ENCODE data around the gene TTC12.
A peak's percentile ranks its signal among the peaks of the same experiment; 100 is the strongest.

The TTC12 gene

DNA sequence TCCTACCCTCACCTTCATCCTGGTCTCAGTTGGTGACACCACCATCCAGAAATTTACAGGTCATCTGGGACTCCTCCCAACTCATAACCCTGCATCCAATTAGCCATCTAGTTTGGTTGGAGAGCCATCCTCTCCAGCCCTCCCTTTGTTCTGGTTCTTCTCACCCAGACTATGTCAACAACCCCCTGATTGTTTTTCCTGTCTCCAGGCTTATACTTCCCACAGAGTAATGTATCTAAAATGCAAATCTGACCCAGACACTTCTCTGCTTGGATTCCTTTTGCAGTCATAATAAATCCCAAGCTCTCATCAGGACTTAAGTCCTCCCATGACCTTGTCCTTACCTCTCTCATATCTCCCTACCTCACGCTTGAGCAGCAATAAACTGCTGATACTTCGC is 3.0 kb downstream of the TTC12 start:
- DNase-seq (ENCODE audit: insufficient read length, low spot score) (no peak), FAIRE-seq (peak; percentile 44)

DNA sequence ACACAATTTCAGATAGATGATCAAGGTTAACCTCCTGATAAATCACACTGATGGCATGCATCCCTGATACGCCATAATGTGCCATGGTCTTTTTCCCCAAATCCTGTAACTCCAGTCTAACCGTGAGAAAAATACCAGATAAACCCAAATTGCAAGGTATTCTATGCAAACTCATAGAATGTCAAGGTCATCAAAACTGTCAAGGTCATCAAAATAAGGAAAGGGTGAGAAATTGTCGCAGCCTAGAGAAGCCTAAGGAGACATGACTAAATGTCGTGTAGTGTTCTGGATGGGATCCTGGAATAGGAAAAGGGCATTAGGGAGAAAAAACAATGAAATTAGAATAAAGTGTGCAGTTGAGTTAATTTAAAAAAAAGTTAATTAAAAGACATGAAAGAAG is 4.7 kb downstream of the TTC12 start:
- DNase-seq (ENCODE audit: insufficient read length, low spot score) = no peak
- FAIRE-seq = no peak

DNA sequence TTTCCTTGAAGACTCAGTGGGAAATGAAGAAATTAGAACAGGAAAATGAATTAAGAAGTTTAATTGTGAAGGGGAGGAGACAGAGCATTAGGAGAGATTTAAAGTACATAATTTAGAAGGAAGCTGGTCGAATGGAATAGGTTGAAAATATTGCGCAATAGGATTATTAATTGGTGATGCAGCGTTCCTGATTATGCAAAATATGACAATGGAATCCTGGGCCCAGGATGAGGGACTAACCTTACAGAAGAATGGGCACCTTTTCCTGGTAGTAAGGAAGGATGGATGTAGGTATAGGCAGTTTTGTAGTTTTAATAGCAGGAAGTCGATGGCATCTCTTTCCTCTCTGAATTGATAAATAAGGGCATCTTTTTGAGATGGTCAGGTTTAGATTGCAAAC is 7.8 kb downstream of the TTC12 start:
- FAIRE-seq (no peak), DNase-seq (ENCODE audit: insufficient read length, low spot score) (no peak)

DNA sequence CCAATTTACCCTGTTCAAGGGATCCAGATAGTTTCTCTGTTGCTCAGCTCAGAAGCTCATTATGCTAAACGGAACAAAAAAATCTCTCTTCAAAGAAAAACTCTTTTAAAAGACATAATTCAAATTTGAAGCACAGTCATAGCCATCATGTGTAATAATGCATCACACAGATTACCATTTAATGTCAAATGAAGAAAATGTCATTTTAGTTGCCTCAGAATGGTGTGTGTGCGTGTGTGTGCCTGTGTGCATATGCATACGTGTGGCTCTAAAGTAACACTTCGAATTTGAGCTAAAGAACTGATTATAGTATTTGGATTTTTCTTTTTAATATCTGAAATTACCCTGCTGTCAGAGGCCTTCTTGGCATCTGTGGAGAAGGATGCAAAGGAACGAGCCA is 9.9 kb downstream of the TTC12 start:
- FAIRE-seq = no peak
- DNase-seq (ENCODE audit: insufficient read length, low spot score) = no peak

DNA sequence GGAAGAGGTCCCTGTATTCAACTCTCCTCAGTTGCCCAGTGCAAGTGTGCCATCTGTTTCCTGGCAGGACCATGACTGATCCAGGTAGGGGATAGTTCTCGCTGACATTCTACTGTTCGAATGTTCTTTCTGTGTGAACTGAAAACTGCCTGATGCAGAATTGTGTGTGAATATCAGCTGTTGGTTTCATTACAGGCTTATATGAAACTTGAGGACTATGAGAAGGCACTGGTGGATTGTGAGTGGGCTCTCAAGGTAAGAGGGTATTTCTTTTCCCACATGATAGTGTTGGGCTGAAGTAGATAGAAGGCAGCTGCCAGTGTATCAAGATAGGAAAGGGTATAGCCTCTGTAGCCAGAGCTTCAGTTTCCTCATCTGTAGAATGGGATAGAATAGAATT is 15.3 kb downstream of the TTC12 start:
- DNase-seq (ENCODE audit: insufficient read length, low spot score) = no peak
- FAIRE-seq = no peak

DNA sequence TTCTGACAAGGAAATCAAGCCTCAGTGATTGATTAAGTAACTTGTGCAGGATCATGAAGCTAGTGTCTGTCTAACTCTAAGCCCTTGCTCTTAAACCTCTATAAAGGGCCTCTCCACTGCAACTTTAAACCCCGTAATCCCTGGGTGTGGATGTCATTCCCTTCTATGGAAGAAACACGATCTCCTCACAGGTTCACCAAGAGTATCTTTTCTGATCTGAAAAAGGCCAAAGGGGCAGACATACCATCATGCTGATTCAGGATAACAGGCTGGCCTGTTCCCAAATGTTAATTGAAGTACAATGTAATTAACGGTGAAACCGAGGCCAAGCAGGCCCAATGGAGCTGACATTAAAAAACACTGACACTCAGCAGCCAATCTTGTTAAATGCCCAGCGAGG is 17.1 kb downstream of the TTC12 start:
- FAIRE-seq (no peak), DNase-seq (ENCODE audit: insufficient read length, low spot score) (no peak)

DNA sequence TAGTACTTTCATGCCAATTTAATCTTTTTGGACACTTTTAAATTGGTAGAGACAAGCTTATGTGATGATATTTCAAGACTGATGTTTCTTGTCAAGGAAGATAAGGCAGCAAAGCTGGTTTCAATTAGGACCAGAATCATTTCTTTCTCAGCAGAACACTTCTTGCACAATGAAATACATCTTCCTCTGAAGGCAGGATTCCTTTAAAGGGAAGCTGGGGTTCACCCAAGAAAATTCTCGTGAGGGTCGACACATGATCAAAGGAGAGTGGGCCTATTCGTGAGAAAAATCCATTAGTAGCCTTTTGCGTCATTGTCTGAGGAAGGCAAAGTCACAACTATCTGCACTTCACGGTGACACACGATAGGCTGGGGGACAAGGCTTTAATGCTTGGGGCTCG is 17.6 kb downstream of the TTC12 start:
- no peak for FAIRE-seq

DNA sequence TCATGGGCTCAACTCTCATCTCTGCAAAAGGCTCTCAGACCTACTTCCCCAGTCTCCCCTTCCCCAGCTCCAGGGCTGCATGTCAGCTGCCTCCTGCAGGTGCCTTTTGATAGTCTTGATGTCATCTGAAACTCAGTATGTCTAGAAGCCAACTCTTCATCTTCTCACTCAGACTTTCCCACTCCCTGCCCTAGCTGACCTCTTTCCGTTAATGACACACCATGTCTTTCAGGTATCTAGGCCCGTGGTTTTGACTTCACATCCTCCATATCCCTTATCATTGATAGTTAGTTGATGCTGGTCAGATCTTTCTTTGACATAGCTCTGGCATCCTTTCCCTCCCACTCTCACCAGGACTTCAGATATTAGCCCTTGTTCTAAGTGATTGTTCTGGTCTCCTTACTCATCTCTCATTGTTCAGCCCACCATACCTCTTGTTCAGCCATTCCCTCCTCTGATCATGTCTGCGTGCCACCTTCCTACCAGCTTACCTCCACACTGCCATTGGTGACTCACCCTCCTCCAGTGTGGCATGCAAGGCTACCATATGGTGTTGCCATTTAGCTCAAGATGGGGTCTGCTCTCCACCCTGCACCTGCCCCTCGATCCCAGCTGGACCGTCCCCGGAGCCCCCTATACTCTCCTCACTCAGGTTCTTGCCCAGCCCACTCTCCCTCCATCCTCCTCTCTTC is 18.4 kb downstream of the TTC12 start:
- FAIRE-seq = peak; percentile 78
- DNase-seq (ENCODE audit: insufficient read length, low spot score) = no peak

More for the DNA sequence above, 17.6 kb downstream of the TTC12 start:
- DNase-seq (ENCODE audit: insufficient read length, low spot score) = no peak

DNA sequence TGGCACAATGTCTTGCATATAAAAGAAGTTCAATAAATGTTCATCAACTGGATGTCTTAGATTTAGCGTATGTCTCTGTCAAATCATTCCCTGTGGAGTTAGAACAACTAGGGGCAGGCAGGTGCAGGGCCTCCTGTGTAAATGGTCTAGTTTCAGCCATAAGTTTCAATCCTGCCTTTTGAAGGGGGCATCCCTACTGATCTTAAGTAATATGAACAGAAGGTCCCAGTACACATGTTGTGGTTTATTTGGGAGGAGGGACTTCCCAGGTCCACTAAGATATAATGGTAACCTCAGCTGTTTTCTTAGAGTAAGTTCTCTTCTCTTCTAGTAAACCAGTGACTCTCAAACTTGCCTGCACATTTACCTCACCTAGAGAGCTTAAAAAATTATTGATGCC is 19.8 kb downstream of the TTC12 start:
- no peak for FAIRE-seq
- DNase-seq (ENCODE audit: insufficient read length, low spot score) = no peak

DNA sequence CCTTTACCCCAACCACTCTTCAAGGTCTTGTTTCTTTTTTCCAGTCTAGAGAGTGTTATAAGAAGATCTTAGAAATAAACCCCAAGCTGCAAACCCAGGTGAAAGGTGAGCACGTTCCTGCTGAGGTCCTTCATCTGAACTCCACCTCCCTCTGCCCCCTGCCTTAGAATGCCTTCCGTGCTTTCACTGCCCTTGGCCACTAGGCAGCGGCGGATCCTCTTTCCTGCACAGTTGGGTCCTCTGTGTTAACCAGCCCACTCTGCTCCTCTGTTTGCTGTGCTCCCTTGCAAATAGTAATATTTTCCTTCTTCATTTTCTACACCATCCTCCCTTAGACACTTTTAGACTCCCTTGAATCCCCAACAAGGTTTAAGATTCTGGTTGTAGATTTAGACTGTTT is 24.3 kb downstream of the TTC12 start:
- DNase-seq (ENCODE audit: insufficient read length, low spot score) (no peak), FAIRE-seq (no peak)

DNA sequence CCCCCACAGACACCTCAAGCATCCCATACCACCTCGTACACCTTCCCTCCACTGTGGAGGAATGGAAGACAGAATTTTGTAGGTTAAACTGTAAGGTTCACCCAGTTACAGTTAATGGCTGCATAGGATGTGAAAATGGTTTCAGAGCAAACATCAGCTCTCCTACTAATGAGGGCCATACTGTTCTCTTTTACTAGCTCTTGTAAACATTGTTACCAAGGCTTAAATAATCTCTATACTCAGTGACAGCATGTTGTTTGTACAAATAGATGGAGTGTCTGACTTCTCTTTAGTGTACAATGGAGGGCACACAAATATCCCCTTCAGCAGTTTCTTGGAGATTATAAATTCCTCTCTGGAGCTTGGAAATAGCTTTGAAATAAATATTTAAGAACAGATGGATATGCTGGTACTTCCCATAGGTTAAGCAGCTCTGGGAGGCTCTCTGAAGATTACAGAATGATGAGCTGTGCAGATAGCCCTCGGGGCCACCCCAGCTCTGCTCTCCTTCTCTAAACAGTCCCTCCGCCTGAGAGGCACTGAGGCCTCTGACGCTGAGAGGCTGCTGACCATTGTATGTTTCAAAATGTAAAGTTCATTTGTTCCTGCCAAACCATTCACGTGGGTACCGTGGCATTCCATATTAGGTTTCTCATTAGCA is 25.7 kb downstream of the TTC12 start:
- FAIRE-seq = no peak
- DNase-seq (ENCODE audit: insufficient read length, low spot score) = no peak

DNA sequence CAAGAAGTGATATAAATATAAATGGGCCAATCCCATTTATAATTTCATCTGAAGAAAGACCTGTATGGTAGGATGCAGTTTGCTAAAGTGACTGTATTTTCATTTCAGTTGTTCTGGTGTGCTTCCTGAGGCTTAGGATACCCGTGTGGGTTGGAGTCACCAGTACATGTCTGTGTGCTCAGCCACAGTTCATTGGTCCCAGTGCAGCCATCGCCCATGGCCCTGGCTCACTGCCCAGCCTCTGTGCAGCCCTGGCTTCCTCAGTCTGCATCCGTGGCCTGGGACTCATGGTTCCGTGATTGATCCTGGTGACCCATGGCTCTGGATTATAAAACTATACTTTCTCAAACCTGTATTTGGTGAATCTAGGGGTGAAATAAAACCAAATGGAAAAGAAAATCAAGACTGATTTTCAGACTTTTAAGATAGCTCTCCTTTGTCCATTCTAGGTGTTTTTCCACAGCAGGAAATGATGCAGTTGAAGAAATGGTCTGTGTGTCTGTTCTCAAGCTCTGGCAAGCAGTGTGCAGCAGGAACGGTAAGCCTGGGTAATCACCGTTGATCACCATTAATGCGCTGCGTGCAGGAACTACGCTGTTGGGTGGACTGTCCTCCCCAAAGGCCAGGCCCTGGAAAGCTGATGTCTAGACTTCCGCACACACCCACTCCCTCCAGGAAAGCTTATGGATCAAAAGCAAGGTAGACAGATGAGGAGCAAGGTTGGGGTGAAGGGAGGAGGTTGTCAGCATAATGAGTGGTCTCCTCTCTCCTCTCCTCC is 27.2 kb downstream of the TTC12 start:
- FAIRE-seq (no peak), DNase-seq (ENCODE audit: insufficient read length, low spot score) (no peak)

DNA sequence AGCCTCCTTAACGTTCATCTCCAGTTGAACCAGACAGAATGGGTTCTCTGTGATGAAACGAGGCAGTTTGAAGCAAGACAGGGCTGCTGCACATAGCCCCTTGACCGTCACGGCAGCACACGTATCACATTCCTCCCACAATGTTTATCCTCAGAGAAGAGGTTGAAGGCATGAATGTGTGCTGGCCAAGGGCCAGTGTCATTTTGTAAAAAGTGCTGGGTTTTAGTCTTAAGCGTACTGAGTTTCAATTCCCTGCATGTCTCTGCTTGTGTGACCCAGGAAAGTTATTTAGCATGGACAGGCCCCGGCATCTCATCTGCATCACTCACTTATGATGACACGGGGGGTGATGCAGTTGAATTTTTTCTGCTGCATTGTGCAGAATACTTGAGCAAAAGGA is 31.6 kb downstream of the TTC12 start:
- DNase-seq (ENCODE audit: insufficient read length, low spot score) (no peak), FAIRE-seq (no peak)

DNA sequence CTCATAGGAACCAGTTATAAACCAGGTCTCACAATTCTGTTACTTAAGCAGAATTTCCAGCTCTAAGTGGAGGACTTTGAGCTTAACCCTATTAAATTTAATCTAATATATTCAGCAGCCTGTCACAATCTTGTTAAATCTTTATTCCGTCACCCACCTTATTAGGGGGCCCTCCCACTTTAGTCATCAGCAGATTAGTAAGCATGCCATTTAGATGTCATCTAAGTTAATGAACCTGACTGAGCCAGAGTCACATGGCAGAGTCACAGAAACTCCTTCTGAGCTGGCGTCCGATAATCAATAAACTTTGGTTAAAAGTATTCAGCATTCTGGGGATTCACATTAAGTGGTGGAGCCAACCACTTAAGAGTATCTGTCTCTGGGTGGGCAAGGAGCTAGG is 35.1 kb downstream of the TTC12 start:
- no peak for DNase-seq (ENCODE audit: insufficient read length, low spot score)
- FAIRE-seq = no peak

DNA sequence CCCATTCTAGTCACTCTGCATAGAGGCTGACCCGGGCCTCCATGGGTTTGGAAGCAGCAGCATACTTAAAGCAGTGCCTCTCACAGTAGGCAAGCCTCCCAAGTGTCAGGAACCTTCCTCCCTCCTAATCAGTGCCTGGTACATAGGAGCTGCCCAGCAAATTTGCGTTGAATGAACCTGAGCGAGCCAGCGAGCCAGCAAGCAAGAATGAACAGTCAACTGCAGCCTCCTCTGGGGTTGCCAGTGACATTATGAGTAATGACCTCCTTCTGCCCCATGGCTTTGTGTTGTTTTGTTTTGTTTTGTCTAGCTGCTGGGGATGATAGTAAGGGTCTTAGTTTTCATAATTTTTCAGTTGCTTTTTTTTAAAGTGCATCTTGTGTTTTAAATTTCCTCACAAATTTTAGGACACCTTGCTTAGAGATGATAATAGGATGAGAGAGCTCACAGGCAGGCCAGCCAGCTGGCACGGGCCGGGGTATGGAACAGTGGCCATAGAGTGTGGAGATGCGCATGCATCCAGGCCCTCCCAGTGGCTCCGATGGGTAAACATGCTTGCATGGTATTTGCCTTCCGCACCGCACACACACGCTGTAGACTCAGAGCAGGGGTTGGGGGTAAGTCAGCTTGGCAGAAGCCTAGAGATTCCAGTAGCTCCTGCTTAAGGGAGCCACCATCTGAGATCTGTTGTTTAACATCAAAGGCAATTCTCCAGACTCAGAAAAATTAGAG is 36.1 kb downstream of the TTC12 start:
- FAIRE-seq (no peak), DNase-seq (ENCODE audit: insufficient read length, low spot score) (no peak)

DNA sequence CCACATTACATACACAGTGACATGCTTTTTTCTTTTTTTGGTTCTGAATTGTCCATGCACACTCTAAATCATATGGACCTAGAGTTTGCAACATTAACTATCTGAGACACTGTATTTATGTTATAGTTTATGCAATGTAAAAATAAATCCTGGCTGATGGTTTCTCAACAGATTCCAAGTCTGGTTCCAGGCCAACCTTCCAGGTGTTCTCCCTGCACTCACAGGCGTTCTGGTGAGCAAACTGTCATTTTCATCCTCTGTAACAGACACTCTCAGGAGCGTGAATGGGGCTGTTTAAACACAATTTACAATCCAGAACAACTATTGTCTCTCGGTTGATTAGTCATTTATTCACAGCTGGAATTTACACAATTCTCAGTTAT is 36.7 kb downstream of the TTC12 start:
- FAIRE-seq (no peak), DNase-seq (ENCODE audit: insufficient read length, low spot score) (no peak)

DNA sequence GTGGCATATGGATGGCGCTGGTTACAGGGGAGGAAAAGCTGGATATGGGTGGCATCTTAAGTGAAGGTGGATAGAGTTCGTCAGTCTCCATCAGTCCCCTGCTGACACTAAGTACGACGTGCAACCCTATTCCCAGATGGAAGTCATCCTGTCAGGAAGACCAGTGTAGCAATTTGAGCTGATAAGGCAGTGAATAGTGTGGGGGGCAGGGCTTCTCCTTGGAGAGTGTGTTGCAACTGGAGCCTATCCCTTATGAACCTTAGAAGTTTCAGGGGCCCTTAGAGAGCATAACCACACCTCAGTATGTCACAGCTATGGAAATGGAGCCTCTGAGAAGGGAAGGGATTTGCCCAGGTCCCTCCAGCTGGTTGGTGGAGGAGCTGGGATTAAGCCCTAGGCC is 37.1 kb downstream of the TTC12 start:
- DNase-seq (ENCODE audit: insufficient read length, low spot score) (no peak), FAIRE-seq (no peak)

DNA sequence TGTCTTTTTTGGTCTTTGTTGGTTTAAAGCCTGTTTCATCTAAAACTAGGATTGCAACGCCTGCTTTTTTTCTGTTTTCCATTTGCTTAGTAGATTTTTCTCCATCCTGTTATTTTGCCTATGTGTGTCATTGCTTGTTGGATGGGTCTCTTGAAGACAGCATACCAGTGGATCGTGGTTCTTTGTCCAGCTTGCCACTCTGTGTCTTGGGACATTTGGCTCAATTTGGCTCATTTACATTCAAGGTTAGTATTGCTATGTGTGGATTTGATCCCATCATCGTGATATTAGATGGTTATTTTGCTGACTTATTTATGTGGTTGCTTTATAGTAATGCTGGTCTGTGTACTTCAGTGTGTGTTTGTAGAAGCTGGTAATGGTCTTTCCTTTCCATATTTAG is 41.8 kb downstream of the TTC12 start:
- DNase-seq (ENCODE audit: insufficient read length, low spot score) (no peak), FAIRE-seq (no peak)

DNA sequence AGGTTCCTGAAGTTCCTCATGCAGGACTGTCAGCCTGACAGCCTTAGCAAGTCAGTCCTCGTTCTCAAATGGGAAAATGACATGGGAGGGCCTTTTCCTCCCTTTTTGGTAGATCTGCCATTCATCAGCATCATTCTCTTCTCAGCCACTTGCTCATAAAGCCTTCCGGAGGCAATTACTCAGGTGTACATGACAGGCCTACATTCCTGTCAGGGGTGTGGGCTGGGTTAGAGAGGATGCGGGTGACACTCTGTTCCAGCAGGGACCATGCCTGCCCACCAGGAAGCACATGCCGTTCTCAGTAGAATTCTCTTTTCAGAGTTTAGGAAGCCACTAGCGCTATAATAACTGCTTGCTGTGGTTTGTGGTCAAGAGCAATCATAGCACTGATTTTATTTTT is 49.0 kb downstream of the TTC12 start:
- FAIRE-seq (no peak), DNase-seq (ENCODE audit: insufficient read length, low spot score) (no peak)

DNA sequence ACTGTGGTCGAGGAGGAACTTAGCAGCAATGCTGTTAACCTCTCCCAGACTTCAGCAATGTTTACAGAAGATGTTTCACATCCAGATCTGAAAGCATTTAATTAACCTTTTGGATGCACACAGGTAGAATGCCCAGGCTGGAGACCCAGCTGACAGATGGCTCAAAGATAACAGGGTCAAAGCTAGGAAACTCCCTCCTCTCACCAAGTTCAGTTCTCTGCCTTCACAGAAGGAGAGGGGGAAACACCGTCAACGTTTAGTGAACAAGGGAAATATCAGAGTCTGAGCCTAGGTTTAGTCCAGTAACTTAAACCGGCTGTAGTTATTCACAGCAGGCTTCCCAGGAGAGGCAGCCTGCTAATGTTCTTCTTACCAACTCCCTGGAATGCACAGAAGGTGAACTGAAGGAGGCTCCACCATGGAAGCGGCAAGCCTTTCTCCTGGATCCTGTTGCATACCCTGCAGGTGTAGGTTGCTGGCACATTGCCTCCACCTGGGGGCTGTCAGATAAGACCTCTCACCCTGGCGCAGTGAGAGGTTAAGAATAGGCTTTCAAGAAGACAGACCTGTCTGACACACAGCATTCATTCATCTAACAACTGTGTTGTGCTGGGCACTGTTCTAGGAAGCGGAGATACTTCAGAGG is 49.7 kb downstream of the TTC12 start:
- DNase-seq (ENCODE audit: insufficient read length, low spot score) (no peak), FAIRE-seq (no peak)

DNA sequence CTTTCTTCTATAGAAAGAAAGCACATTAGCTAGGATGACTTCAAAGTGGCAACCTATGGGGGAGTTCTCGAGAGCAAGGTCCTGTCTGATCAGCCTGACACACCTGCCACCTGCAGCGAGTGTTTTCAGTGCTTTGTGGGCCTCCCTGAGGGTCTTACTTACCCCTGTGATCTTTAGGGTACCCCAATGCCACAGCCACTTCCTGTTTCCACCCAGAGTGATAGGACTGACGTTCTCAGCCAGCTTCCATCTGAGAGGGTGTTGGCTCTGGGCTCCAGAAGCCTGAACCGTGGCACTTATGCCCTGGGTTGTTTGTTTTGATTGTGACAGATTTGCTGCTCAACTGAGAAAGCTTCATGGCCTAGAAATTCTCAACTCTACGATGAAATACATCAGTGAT is 51.5 kb downstream of the TTC12 start:
- DNase-seq (ENCODE audit: insufficient read length, low spot score) = no peak
- no peak for FAIRE-seq
